GM13976 (cell line): ENCODE data around the gene RNF103.
"Not testable (repeated sequence)": the region's sequence is repeated elsewhere in the genome, so short reads cannot be mapped to it uniquely, and the experiment has no call there.

ENCODE experiments used
- DNase-seq: peaks from one replicate; pipeline ENCODE4 v3.0.0; 2012; ENCODE audit warnings: low spot score
- in situ Hi-C: fragments of 300-500 bp; cut with MboI; formaldehyde crosslinking; loops from one replicate; pipeline ENCODE4 v1.12.0; 2022; ENCODE audit warnings: low sequenced_read_pairs, mixed read lengths, inconsistent platforms; ENCODE audit not compliant: unreplicated experiment
- TF ChIP-seq, protein P1 (sequence below): IDR thresholded peaks from 2 replicates; pipeline ENCODE4 v1.5.1; 2012; ENCODE audit warnings: borderline replicate concordance, mild to moderate bottlenecking; ENCODE audit not compliant: insufficient read depth; ENCODE audit errors: extremely low read depth, missing control alignments, control extremely low read depth

The RNF103 gene, protein sequence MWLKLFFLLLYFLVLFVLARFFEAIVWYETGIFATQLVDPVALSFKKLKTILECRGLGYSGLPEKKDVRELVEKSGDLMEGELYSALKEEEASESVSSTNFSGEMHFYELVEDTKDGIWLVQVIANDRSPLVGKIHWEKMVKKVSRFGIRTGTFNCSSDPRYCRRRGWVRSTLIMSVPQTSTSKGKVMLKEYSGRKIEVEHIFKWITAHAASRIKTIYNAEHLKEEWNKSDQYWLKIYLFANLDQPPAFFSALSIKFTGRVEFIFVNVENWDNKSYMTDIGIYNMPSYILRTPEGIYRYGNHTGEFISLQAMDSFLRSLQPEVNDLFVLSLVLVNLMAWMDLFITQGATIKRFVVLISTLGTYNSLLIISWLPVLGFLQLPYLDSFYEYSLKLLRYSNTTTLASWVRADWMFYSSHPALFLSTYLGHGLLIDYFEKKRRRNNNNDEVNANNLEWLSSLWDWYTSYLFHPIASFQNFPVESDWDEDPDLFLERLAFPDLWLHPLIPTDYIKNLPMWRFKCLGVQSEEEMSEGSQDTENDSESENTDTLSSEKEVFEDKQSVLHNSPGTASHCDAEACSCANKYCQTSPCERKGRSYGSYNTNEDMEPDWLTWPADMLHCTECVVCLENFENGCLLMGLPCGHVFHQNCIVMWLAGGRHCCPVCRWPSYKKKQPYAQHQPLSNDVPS

DNA sequence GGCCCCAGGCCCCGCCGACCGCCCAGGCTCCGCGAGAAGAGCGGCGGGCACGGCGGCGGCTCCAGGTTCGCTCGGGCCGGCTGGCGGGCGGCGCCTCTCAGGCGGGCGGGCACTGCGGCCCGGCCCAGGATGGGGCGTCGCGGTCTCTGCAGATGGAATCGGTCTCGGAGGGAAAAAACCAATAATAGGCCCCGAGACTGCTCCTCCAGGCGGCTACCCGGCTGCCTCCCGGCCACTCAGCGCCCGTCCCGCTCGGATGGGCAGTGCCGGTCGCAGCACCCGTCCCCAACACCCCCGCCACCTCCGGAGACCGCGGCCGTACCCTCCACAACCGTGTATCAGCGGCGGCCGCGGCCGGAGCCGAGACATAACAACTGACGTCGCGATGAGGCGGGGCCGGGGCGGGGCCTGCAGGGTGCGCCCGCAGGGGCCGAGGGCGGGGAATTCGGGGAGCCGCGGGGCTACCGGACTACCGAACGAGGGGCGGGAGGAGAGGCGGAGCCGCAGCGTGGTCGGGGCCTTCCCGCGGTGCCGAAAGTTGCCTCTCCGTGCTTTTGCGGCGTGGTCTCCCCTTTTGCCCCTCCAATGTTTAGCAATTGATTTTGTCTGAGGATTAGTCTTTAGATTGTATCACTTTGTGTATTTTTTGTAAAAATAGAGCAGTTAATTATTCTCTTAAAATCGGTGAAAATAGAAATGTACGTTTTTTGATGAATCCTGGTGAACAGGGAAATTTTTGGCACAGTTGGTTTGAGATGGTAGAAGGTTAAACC is at the start of gene RNF103:
TSS of gene RNF103 (minus strand) at position 372 of the 773 bp plus-strand sequence. CDS start 979 bp downstream, outside the sequence.
- TF ChIP-seq, protein P1, sequence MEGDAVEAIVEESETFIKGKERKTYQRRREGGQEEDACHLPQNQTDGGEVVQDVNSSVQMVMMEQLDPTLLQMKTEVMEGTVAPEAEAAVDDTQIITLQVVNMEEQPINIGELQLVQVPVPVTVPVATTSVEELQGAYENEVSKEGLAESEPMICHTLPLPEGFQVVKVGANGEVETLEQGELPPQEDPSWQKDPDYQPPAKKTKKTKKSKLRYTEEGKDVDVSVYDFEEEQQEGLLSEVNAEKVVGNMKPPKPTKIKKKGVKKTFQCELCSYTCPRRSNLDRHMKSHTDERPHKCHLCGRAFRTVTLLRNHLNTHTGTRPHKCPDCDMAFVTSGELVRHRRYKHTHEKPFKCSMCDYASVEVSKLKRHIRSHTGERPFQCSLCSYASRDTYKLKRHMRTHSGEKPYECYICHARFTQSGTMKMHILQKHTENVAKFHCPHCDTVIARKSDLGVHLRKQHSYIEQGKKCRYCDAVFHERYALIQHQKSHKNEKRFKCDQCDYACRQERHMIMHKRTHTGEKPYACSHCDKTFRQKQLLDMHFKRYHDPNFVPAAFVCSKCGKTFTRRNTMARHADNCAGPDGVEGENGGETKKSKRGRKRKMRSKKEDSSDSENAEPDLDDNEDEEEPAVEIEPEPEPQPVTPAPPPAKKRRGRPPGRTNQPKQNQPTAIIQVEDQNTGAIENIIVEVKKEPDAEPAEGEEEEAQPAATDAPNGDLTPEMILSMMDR: no peak
- DNase-seq: peak; percentile 94
- in situ Hi-C loops: no loop called here

DNA sequence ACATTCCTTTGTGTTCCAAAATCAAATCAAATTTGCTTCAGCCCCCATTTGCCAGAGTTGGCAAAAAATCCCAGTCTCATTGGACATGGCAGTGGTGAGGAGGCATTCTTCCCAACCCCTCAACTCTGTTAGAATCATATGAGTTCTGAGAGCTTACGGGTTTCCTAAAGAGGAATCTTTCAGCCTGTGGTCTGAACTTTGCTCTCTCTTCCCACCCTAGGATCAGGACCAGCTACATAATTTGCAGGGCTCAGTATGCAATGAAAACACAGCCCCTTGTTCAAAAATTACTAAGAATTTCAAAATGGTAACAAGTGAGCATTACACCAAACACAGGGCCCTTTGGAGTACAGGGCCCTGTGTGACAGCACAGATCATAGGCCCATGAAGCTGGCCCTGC is 49.3 kb upstream of the RNF103 start:
- no peak for DNase-seq
- TF ChIP-seq, protein P1: no peak
- in situ Hi-C loops: no loop called here

DNA sequence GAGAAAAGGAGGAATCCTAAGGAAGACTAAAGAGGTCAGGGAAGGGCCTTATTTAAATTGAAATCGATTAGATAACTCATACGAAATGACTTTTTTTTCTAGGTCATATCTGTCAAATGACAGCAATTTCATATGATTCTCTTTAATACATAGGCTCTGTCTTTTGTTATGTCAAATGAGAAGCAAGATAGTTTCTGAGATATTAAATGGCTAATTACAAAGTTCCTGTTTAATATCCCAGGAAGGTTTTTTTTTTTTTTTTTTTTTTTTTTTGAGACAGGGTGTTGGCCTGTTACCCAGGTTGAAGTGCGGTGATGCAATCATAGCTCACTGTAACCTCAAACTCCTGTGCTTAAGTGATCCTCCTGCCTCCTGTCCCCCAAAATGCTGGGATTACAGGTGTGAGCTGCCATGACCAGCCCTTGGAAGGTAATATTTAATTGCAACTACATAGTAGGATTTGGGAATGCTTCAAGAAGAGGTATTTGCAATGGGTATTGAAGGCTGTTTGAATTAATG is 48.4 kb upstream of the RNF103 start:
- in situ Hi-C loops: no loop called here
- no peak for DNase-seq
- TF ChIP-seq, protein P1: no peak

DNA sequence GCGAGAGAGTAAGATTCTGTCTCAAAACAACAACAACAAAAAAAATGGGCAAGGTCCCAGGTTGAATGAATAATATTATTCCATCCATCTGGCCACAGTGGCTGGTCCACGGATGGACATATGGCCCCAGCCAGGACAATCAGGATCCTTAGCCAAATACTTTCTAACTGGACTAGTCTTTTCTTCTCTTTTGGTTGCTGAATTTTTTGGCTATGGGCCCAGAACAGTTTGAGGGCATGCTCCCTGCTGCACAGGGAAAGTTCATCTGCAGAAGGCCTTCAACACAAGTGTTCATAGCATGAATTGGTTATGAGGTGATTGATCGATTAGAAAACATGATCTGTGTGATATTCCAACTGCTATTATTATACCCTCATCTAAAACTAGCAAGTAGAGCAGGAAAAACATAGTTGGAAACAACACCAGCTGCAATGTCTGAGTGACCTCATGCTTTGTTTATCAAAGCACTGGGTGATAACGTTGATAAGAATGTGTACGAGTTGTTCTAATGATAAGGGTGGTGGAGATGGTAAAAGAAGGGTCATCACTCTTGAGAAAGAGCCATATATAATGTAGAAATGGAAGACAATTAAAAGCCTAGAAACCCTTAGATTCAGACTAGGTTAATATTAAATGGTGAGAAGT is 47.8 kb upstream of the RNF103 start:
- no peak for DNase-seq
- TF ChIP-seq, protein P1: no peak
- in situ Hi-C loops: no loop called here

DNA sequence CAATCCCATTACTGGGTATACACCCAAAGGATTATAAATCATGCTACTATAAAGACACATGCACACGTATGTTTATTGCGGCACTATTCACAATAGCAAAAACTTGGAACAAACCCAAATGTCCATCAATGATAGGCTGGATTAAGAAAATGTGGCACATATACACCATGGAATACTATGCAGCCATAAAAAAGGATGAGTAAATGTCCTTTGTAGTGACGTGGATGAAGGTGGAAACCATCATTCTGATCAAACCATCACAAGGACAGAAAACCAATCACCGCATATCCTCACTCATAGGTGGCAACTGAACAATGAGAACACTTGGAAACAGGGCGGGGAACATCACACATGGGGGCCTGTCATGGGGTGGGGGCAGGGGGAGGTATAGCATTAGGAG is 45.7 kb upstream of the RNF103 start:
- DNase-seq, in situ Hi-C loops: not testable (repeated sequence)

DNA sequence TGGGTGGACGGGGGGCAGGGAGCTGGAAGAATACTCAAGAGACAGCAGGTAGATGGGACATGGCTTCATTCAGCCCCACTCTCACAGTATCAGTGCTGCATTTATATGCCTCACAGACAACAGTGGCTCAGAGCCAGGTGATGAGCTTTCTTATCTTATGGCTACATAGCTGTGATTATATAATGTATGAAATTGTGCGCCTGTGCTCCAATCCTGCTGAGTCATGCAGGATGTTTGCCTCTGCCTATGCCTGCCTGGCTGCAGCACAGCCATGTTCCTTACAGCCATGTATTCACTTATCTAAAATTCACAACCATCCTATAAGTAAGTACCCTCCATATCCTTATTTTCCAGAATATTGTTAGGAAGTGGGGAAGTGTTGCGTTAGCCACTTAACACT is 37.7 kb upstream of the RNF103 start:
- in situ Hi-C loops: no loop called here
- no peak for DNase-seq

More for the DNA sequence above, 37.7 kb upstream of the RNF103 start:
- TF ChIP-seq, protein P1: no peak
